ENCODE measurements around the gene PLEKHA1. TPM values are rescaled to one million over a fixed set of nuclear protein-coding genes. Genes with fewer than 3 reads are reported as not detected.

Gene PLEKHA1
- total and polyA plus RNA-seq, 2 donors (not counting 1 experiment from before 2014, with no cell fraction given): 9.0 to 34.0 TPM

GRCh38 chr10:122392835-122393234 lies 18.3 kb downstream of the PLEKHA1 start:
- H4K20me1 ChIP-seq (ENCODE audit: control insufficient read depth, insufficient read depth, low read length, poor library complexity, severe bottlenecking): peaks cover 38% of the 10 kb centered on the region
- no CpG with 5 or more reads among the region's 2 CpGs for WGBS (ENCODE audit: insufficient coverage)
- ATAC-seq (ENCODE audit: low read depth): no peak
- H3K9ac ChIP-seq (ENCODE audit: low read length): no peak overlapping the region
- ChIA-PET CTCF (interaction anchor here (0.8 kb wide), 1 partner anchor 41 kb away, joined by 3 read pairs; no protein-coding TSS in a partner anchor), POLR2A (no interaction called here)
- no peak overlapping the region for H3K27ac ChIP-seq (ENCODE audit: low read length in 2 of 2)
- intact Hi-C loops (cut with micrococcal nuclease): no loop called here
- H3K4me2 ChIP-seq (replicated peaks; ENCODE audit: low read depth, low read length, poor library complexity, severe bottlenecking): no peak overlapping the region
- no peak overlapping the region for H2AFZ ChIP-seq (ENCODE audit: insufficient read depth, low read depth, low read length, poor library complexity, severe bottlenecking)
- no peaks in the 10 kb centered on the region for H3K27me3 Mint-ChIP-seq
- H3K9me3 Mint-ChIP-seq (ENCODE audit: insufficient read depth): no peaks in the 10 kb centered on the region
- H3K36me3 ChIP-seq (replicated peaks in 1 of 2; ENCODE audit: control extremely low read depth in 1 of 2, control insufficient read depth in 1 of 2, extremely low read depth in 1 of 2, insufficient read depth in 2 of 2, low read length in 1 of 2): peaks cover 8 to 11% of the 10 kb centered on the region in 2 experiments
- no peaks in the 10 kb centered on the region for H3K27me3 ChIP-seq (replicated peaks in 1 of 4; ENCODE audit: control extremely low read depth in 1 of 4, control insufficient read depth in 3 of 4, insufficient read depth in 4 of 4, low read length in 3 of 4)
- no peaks in the 10 kb centered on the region for H3K9me3 ChIP-seq (ENCODE audit: control extremely low read depth in 1 of 3, control insufficient read depth in 2 of 3, insufficient read depth in 1 of 3, low read length in 2 of 3)
- H3K4me3 ChIP-seq (ENCODE audit: control extremely low read depth in 1 of 5, extremely low read depth in 1 of 5, insufficient read depth in 1 of 5, low read depth in 2 of 5, low read length in 4 of 5): no peak overlapping the region
- H3K4me3 Mint-ChIP-seq: no peak overlapping the region
- peaks cover 30% of the 10 kb centered on the region for H3K79me2 ChIP-seq (ENCODE audit: control insufficient read depth, insufficient read depth, low read length)
- no peak for TF ChIP-seq EZH2 (IDR thresholded peaks at IDR 0.05; ENCODE audit: borderline replicate concordance, insufficient read depth, low read depth, low read length, poor library complexity, severe bottlenecking)
- TF ChIP-seq, protein P1, sequence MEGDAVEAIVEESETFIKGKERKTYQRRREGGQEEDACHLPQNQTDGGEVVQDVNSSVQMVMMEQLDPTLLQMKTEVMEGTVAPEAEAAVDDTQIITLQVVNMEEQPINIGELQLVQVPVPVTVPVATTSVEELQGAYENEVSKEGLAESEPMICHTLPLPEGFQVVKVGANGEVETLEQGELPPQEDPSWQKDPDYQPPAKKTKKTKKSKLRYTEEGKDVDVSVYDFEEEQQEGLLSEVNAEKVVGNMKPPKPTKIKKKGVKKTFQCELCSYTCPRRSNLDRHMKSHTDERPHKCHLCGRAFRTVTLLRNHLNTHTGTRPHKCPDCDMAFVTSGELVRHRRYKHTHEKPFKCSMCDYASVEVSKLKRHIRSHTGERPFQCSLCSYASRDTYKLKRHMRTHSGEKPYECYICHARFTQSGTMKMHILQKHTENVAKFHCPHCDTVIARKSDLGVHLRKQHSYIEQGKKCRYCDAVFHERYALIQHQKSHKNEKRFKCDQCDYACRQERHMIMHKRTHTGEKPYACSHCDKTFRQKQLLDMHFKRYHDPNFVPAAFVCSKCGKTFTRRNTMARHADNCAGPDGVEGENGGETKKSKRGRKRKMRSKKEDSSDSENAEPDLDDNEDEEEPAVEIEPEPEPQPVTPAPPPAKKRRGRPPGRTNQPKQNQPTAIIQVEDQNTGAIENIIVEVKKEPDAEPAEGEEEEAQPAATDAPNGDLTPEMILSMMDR (IDR thresholded peaks at IDR 0.05): no peak
- no peak for DNase-seq
- peaks cover 10 to 15% of the 10 kb centered on the region in 2 donors for H3K4me1 ChIP-seq (ENCODE audit: control insufficient read depth in 2 of 2, insufficient read depth in 2 of 2, low read length in 2 of 2)
- H3K27ac Mint-ChIP-seq: no peak overlapping the region
- H3K4me1 Mint-ChIP-seq: peaks cover 29% of the 10 kb centered on the region

GRCh38 chr10:122393288-122393687 lies 18.8 kb downstream of the PLEKHA1 start:
- H4K20me1 ChIP-seq (ENCODE audit: control insufficient read depth, insufficient read depth, low read length, poor library complexity, severe bottlenecking): peaks cover 34% of the 10 kb centered on the region
- POLR2A ChIA-PET: no interaction called here
- no peak overlapping the region for H3K4me3 ChIP-seq (ENCODE audit: control extremely low read depth in 1 of 5, extremely low read depth in 1 of 5, insufficient read depth in 1 of 5, low read depth in 2 of 5, low read length in 4 of 5)
- CTCF ChIA-PET: interaction anchor here (0.8 kb wide), 1 partner anchor 40 kb away, joined by 3 read pairs; no protein-coding TSS in a partner anchor
- H3K4me2 ChIP-seq (replicated peaks; ENCODE audit: low read depth, low read length, poor library complexity, severe bottlenecking): no peak overlapping the region
- no CpG with 5 or more reads among the region's 2 CpGs for WGBS (ENCODE audit: insufficient coverage)
- ATAC-seq (ENCODE audit: low read depth) (no peak), DNase-seq (no peak)
- H3K9ac ChIP-seq (ENCODE audit: low read length): no peak overlapping the region
- TF ChIP-seq, protein P1 (IDR thresholded peaks at IDR 0.05): no peak
- TF ChIP-seq EZH2 (IDR thresholded peaks at IDR 0.05; ENCODE audit: borderline replicate concordance, insufficient read depth, low read depth, low read length, poor library complexity, severe bottlenecking): no peak
- intact Hi-C loops (cut with micrococcal nuclease): no loop called here
- Mint-ChIP-seq H3K4me1 (peaks cover 26% of the 10 kb centered on the region), H3K27me3 (no peaks in the 10 kb centered on the region), H3K27ac (no peak overlapping the region), H3K9me3 (ENCODE audit: insufficient read depth) (no peaks in the 10 kb centered on the region), H3K4me3 (no peak overlapping the region)
- no peaks in the 10 kb centered on the region for H3K9me3 ChIP-seq (ENCODE audit: control extremely low read depth in 1 of 3, control insufficient read depth in 2 of 3, insufficient read depth in 1 of 3, low read length in 2 of 3)
- H3K36me3 ChIP-seq (replicated peaks in 1 of 2; ENCODE audit: control extremely low read depth in 1 of 2, control insufficient read depth in 1 of 2, extremely low read depth in 1 of 2, insufficient read depth in 2 of 2, low read length in 1 of 2): peaks cover 8 to 11% of the 10 kb centered on the region in 2 experiments
- peaks cover 10 to 15% of the 10 kb centered on the region in 2 donors for H3K4me1 ChIP-seq (ENCODE audit: control insufficient read depth in 2 of 2, insufficient read depth in 2 of 2, low read length in 2 of 2)
- no peak overlapping the region for H2AFZ ChIP-seq (ENCODE audit: insufficient read depth, low read depth, low read length, poor library complexity, severe bottlenecking)
- no peaks in the 10 kb centered on the region for H3K27me3 ChIP-seq (replicated peaks in 1 of 4; ENCODE audit: control extremely low read depth in 1 of 4, control insufficient read depth in 3 of 4, insufficient read depth in 4 of 4, low read length in 3 of 4)
- no peak overlapping the region for H3K27ac ChIP-seq (ENCODE audit: low read length in 2 of 2)
- H3K79me2 ChIP-seq (ENCODE audit: control insufficient read depth, insufficient read depth, low read length): peaks cover 25% of the 10 kb centered on the region

Measured in B cell (primary cell).